CD4-positive, alpha-beta T cell treated with Interleukin-4 for 1 hour (primary cell): Measurements from ENCODE around the gene ACOD1.

Source experiments
- DNase-seq, 2 donors: peaks; one replicate each; pipeline ENCODE4 v3.0.0-alpha.2; 2020 to 2022

Gene ACOD1

DNA sequence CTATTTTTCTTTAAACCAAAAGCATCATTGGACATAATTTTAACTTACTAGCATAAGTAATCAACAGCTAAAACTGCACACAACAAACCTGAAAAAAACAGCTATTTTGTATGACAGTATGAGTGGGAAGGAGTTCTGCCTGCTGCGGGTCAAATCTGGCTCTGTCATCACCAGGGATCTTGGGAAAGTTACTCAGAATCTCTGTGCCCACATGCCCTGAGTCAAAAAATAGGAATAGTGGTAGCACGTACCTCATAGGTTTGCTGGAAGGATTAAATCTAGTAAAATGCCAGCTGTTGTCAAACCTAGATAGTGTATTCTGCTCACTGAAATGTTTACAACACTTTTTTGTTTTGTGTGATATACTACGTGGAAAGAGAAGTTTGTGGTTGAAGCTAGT lies 44.7 kb downstream of the ACOD1 start:
- DNase-seq: no peak

DNA sequence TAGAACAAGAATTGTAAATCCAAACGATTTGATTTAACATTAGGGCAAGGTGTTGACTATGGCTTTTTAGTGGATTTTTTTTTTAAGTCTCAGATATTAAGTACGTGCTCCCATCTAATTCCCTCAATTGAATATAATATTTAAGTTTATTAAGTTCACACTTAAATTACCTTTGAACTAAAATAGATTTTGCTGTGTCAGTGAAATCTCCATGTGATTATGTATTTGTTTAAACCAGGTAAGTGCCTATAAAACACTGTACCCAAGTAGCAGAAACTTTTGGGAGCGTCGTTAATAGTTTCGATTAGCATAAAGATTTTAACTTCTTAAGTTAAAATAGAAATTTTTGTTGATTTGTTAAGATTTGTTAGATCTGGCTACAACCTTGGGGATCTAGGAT lies 45.2 kb downstream of the ACOD1 start:
- no peak for DNase-seq

DNA sequence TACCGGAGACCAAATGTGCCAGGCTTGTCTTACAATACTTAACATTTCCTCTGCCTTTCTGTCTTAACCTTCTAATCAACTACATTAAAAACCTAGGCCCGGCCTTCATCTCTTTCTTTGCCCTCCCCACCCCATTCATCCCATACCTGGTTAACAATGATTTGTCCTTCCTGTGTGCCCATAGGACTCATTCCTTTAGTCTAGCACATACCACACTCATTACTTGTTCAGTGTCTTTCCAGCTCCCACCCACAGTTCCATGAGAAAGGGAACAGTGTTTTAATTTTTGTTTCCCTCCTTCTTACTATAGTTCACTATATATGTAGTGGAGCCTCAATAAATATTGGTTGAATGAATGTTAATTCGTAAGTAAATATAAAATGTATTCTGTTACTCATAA lies 46.0 kb downstream of the ACOD1 start:
- no peak for DNase-seq

DNA sequence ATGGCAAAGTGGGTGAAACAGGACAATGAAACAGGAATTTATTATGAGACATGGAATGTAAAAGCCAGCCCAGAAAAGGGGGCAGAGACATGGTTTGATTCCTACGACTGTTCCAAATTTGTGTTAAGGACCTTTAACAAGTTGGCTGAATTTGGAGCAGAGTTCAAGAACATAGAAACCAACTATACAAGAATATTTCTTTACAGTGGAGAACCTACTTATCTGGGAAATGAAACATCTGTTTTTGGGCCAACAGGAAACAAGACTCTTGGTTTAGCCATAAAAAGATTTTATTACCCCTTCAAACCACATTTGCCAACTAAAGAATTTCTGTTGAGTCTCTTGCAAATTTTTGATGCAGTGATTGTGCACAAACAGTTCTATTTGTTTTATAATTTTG lies 52.2 kb downstream of the ACOD1 start:
- no peak for DNase-seq

- DNase-seq: no peak
Measured at GRCh38 chr13:77001540-77001939, 53.2 kb downstream of the ACOD1 start.

DNA sequence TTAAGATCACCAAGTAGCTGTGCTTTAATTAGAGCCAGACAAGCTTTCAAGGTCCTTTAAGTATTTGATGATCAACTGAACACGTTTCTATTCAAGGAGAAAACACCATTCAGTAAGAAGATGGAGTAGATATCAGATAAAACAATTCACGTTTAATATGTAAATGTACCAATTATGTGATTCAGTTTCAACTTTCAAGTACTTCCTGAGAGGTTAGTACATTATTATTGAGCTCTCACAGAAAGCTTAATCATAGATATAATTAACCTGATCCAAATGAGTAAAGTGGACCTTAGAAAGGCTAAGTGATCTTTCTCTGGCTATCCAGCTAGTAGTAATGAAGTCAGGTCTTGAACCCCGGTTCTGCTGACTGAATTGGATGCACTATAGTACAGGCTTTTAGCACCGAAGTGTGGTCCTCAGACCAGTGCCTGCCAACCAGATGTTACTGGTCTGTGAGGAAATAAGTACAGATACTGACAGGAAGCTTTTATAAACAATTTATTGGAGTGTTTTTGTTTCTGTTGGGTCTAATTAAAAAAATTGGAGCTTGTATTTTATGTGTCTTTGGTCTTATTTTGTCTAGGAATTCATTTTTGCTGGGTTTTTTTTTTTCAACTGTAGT lies 53.8 kb downstream of the ACOD1 start:
- DNase-seq: no peak

DNA sequence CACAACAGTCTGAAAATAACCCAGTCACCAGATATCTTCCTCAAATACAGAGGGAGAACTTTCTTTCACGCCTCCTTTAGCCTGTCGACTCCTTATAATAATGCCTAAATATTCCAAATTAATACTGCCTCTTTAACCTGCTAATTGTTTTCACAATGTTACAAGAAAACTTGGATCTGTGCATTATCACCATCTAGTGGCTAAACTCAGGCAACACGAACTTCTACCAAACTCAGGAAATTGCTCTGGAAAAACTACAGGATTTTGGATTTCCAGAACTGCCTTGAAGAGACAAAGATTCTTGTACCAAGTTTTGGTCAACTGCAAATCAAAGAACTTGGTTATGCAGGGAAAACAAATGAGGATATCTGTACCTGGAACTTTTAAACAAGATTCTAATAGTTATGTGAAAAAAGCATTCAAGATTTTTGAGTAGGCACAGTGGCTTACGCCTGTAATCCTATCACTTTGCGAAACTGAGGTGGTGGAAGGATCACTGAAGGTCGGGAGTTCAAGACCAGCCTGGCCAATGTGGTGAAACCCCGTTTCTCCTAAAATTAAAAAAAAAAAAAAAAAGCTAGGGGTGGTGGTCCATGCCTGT lies 54.4 kb downstream of the ACOD1 start:
- DNase-seq: peak in 1 of 2 donors; percentile 33
